ENCODE measurements around the gene FAM219B. TPM values are rescaled to one million over a fixed set of nuclear protein-coding genes. Genes with fewer than 3 reads are reported as not detected.
A peak's percentile ranks its signal among the peaks of the same experiment; 100 is the strongest.

Gene FAM219B
- total and polyA plus RNA-seq, 2 of the 4 experiments (the other 2 are of a cell fraction), result 24.9 to 48.7 TPM

- CTCF ChIA-PET, result no interaction called here
- H2BK20ac ChIP-seq (ENCODE audit: low read depth, low read length), result no peak overlapping the region
- peaks cover 16 to 32% of the 10 kb centered on the region in 2 experiments; a peak in 3 of 4 replicates for H3K79me1 ChIP-seq (ENCODE audit: low read depth in 1 of 2, low read length in 2 of 2)
- peak overlapping the region; percentile 99 for H2AFZ ChIP-seq (replicated peaks; ENCODE audit: low read length, poor library complexity)
- H4K91ac ChIP-seq (ENCODE audit: insufficient read depth, low read depth, low read length), result peak overlapping the region; percentile 92; the same call in 1 of the 2 replicates
- dilution Hi-C loops (cut with HindIII; ENCODE audit: low sequenced_read_pairs, unreplicated experiment), result no loop called here
- POLR2A ChIA-PET (ENCODE audit: unreplicated experiment), result no interaction called here
- H3K56ac ChIP-seq (ENCODE audit: extremely low read depth, insufficient read depth, low read length), result peak overlapping the region; percentile 85; the same call in 1 of the 2 replicates
- H4K5ac ChIP-seq (ENCODE audit: low read depth, low read length), result peak overlapping the region; percentile 83
- no peak overlapping the region for H2BK120ac ChIP-seq (ENCODE audit: low read depth, low read length)
- peak overlapping the region; percentile 98 for H3K4me2 ChIP-seq (ENCODE audit: low read depth, low read length)
- intact Hi-C loops (cut with micrococcal nuclease), result loop anchor here (1.0 to 5.0 kb wide), 2 partner anchors 13 to 48 kb away; partner anchors contain the start of gene ULK3
- peak overlapping the region; percentile 98 for H2AK5ac ChIP-seq (ENCODE audit: low read depth, low read length)
- H3K36me3 ChIP-seq (ENCODE audit: control insufficient read depth, insufficient read depth, low read length), result peaks cover 22% of the 10 kb centered on the region
- TF ChIP-seq, protein P1, sequence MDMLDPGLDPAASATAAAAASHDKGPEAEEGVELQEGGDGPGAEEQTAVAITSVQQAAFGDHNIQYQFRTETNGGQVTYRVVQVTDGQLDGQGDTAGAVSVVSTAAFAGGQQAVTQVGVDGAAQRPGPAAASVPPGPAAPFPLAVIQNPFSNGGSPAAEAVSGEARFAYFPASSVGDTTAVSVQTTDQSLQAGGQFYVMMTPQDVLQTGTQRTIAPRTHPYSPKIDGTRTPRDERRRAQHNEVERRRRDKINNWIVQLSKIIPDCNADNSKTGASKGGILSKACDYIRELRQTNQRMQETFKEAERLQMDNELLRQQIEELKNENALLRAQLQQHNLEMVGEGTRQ (IDR thresholded peaks at IDR 0.05; ENCODE audit: low read depth, low read length), result no peak
- TF ChIP-seq RAD21 (IDR thresholded peaks at IDR 0.05; ENCODE audit: low read length), result no peak
- no peak for TF ChIP-seq MXI1 (IDR thresholded peaks at IDR 0.05; ENCODE audit: borderline replicate concordance, low read depth, low read length)
- no peaks in the 10 kb centered on the region for H3K27me3 ChIP-seq (ENCODE audit: control insufficient read depth, insufficient read depth, low read length)
- no TSS peak for BruUV-seq (replicated peaks)
- H4K20me1 ChIP-seq (ENCODE audit: insufficient read depth, low read length), result no peaks in the 10 kb centered on the region
- H3K9ac ChIP-seq (ENCODE audit: low read depth, low read length), result peak overlapping the region; percentile 95
- H4K8ac ChIP-seq (ENCODE audit: low read depth in 2 of 2, low read length in 2 of 2), result peak overlapping the region; percentile 86 to 96; a peak in 3 of 4 replicates
- ATAC-seq (ENCODE audit: low read depth), result no peak
- H3K4me1 ChIP-seq (ENCODE audit: control insufficient read depth, insufficient read depth, low read length), result peaks cover 9% of the 10 kb centered on the region
- H2BK15ac ChIP-seq (ENCODE audit: low read depth, low read length), result no peak overlapping the region
- no peak overlapping the region for H3K18ac ChIP-seq (ENCODE audit: low read depth, low read length)
- peak overlapping the region; percentile 92 for H3K14ac ChIP-seq (replicated peaks; ENCODE audit: low read depth, low read length)
- peak overlapping the region; percentile 88 for H3K4ac ChIP-seq (ENCODE audit: low read depth, low read length)
- DNase-seq, result no peak
- H3K27ac ChIP-seq (ENCODE audit: insufficient read depth, low read length), result peak overlapping the region; percentile 84; the same call in 1 of the 2 replicates
- no peaks in the 10 kb centered on the region for H3K9me3 ChIP-seq (ENCODE audit: control insufficient read depth, insufficient read depth, low read length)
- peak overlapping the region; percentile 92 for H3K23ac ChIP-seq (ENCODE audit: low read depth, low read length)
- H2AK9ac ChIP-seq (replicated peaks; ENCODE audit: low read depth, low read length, poor library complexity), result peak overlapping the region; percentile 98
- in situ Hi-C loops (cut with MboI; ENCODE audit: low sequenced_read_pairs), result no loop called here
- H3K9me1 ChIP-seq (ENCODE audit: insufficient read depth, low read length), result peaks cover 16% of the 10 kb centered on the region
- peak overlapping the region; percentile 9 for H2BK5ac ChIP-seq (ENCODE audit: low read depth, low read length, poor library complexity, severe bottlenecking)
- WGBS, 2 experiments (ENCODE audit: extremely low coverage in 2 of 2, insufficient read length in 1 of 2), result no CpG with 5 or more reads among the region's 1 CpG
- H3K4me3 ChIP-seq (ENCODE audit: insufficient read depth, low read depth, low read length), result peak overlapping the region; percentile 73
These were observed 16.0 kb downstream of the FAM219B start for GRCh38 chr15:74890665-74890960.
